PC-9 (cell line): ENCODE results near the gene CHD5. TPM values are rescaled to one million over a fixed set of nuclear protein-coding genes. Genes with fewer than 3 reads are reported as not detected.

Experiments used
- BruUV-seq: library from RNA; stranded (reverse); fragments of 400-500 nt; replicated peaks from 2 replicates; lab custom pipeline; 2021; lab: Mats Ljungman, UMichigan
- CTCF ChIA-PET: fragments of 300-600 bp; sonication (Branson Sonifier 250); formaldehyde crosslinking; loops from one replicate; lab custom pipeline; 2022; ENCODE audit warnings: antibody characterized with exemption; lab: Charles Lee
- POLR2A ChIA-PET: fragments of 300-600 bp; sonication (Branson Sonifier 250); formaldehyde crosslinking; loops from one replicate; lab custom pipeline; 2022; ENCODE audit warnings: antibody characterized with exemption; ENCODE audit not compliant: unreplicated experiment; lab: Charles Lee
- DNase-seq, 2 experiments: peaks; one replicate each; pipeline versions ENCODE4 v3.0.0 to v3.0.0-alpha.2; 2015 to 2022; ENCODE audit warnings: mixed read lengths in 1 of 2
- H2AFZ ChIP-seq: fragments of 200-600 bp; sonication (generic); 2 replicates; pipeline ENCODE4 v1.8.1; 2017; ENCODE audit warnings: antibody characterized with exemption
- H3F3A ChIP-seq: fragments of 200-600 bp; sonication (generic); 2 replicates; pipeline ENCODE4 v1.8.1; 2017; ENCODE audit warnings: antibody characterized with exemption, mild to moderate bottlenecking, low read depth; ENCODE audit not compliant: insufficient read depth
- H3K27ac ChIP-seq: fragments of 200-600 bp; sonication (generic); 2 replicates; pipeline ENCODE4 v1.6.1; 2016; ENCODE audit warnings: mixed run types
- H3K27me3 ChIP-seq: fragments of 200-600 bp; sonication (generic); 2 replicates; pipeline ENCODE4 v1.6.1; 2016; ENCODE audit warnings: low read depth, mixed run types; ENCODE audit not compliant: insufficient read depth
- H3K36me3 ChIP-seq: fragments of 200-600 bp; sonication (generic); 2 replicates; pipeline ENCODE4 v1.6.1; 2016; ENCODE audit warnings: low read depth, mixed run types
- H3K4me1 ChIP-seq: fragments of 200-600 bp; sonication (generic); replicated peaks from 2 replicates; pipeline ENCODE4 v1.6.1; 2016; ENCODE audit warnings: mixed run types; ENCODE audit not compliant: insufficient read depth
- H3K4me2 ChIP-seq: fragments of 200-600 bp; sonication (generic); 2 replicates; pipeline ENCODE4 v1.6.1; 2017; ENCODE audit warnings: mixed run types
- H3K4me3 ChIP-seq: fragments of 200-600 bp; sonication (generic); 2 replicates; pipeline ENCODE4 v1.6.1; 2016; ENCODE audit warnings: mixed run types
- H3K79me2 ChIP-seq: fragments of 200-600 bp; sonication (generic); 2 replicates; pipeline ENCODE4 v1.6.1; 2017; ENCODE audit warnings: low read depth, mixed run types
- H3K9me2 ChIP-seq: fragments of 200-600 bp; sonication (generic); 2 replicates; pipeline ENCODE4 v1.8.1; 2017; ENCODE audit warnings: mild to moderate bottlenecking; ENCODE audit not compliant: insufficient read depth
- H3K9me3 ChIP-seq: fragments of 200-600 bp; sonication (generic); 2 replicates; pipeline ENCODE4 v1.8.1; 2016; ENCODE audit warnings: low read depth; ENCODE audit not compliant: insufficient read depth
- H4K20me1 ChIP-seq: fragments of 200-600 bp; sonication (generic); 2 replicates; pipeline ENCODE4 v1.8.1; 2017; ENCODE audit not compliant: insufficient read depth
- CTCF ChIP-seq: fragments of 200-600 bp; sonication (generic); conservative IDR thresholded peaks from 2 replicates; pipeline ENCODE4 v1.6.1; 2017; ENCODE audit warnings: mixed run types, antibody characterized with exemption, mild to moderate bottlenecking, moderate library complexity
- EZH2 ChIP-seq: fragments of 200-600 bp; sonication (generic); IDR thresholded peaks from 2 replicates; pipeline ENCODE4 v1.8.0; 2017; ENCODE audit warnings: antibody characterized with exemption, low read depth
- intact Hi-C: fragments of 100-400 bp; cut with micrococcal nuclease; formaldehyde crosslinking; loops from one replicate; pipeline ENCODE4 v1.10.0; 2022; ENCODE audit not compliant: unreplicated experiment
- total RNA-seq: library from RNA; stranded (reverse); gene quantifications from 2 replicates; pipeline ENCODE4 v1.2.3, GENCODE V29; 2021

Gene CHD5
- total RNA-seq, 1 experiment from 2014 or later, result 0.50 TPM

DNA sequence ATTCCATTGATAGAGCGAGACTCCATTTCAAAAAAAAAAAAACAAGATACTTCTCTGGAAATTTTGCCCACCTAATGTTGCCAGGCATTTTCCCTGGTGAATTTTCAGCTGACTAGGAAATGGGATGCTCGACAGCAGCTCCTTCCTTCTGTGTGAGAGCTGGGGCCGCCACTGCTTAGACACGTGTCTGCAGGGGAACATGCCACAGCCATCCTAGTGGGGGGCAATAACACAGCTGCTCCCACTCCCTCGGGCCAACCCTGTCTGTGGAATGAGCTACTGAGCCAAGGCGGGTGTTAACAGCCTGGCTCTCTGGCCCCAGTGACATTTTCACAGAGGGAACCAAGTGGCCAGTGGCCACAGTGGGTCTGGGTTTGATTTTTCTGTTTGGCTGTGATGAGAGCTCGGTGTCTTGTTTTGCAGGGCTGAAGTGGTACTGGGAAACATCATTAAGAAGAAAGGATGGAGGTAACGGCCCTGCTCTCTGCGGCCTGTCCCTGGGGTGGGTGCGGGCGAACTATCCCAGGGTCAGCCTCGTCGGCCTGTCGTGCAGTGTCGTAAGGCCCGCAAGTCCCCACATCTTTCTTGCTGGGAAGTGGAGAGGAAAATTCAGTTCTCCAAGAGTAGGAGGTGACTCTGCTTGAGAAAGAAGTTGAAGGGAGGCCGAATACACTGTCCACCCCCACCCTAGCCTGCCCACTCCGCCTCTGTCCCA, 95.2 kb downstream of the CHD5 start:
- Histone ChIP-seq H3K4me1 (no peaks in the 10 kb centered on the region), H3K4me3 (no peak overlapping the region), H3K9me2 (no peaks in the 10 kb centered on the region), H2AFZ (no peak overlapping the region), H3K27me3 (peaks cover 4% of the 10 kb centered on the region; the same call in 1 of the 2 replicates), H3K9me3 (no peaks in the 10 kb centered on the region), H3K79me2 (no peaks in the 10 kb centered on the region), H3K4me2 (no peak overlapping the region), H4K20me1 (no peaks in the 10 kb centered on the region), H3K27ac (no peak overlapping the region), H3F3A (no peaks in the 10 kb centered on the region), H3K36me3 (no peaks in the 10 kb centered on the region)
- no peak for DNase-seq
- intact Hi-C loops, result no loop called here
- CTCF ChIA-PET, result interaction anchor here (0.6 kb wide), 1 partner anchor 76 kb away, joined by 4 read pairs; no protein-coding TSS in a partner anchor
- BruUV-seq, result no TSS peak
- TF ChIP-seq CTCF (no peak), EZH2 (no peak)
- POLR2A ChIA-PET, result no interaction called here

DNA sequence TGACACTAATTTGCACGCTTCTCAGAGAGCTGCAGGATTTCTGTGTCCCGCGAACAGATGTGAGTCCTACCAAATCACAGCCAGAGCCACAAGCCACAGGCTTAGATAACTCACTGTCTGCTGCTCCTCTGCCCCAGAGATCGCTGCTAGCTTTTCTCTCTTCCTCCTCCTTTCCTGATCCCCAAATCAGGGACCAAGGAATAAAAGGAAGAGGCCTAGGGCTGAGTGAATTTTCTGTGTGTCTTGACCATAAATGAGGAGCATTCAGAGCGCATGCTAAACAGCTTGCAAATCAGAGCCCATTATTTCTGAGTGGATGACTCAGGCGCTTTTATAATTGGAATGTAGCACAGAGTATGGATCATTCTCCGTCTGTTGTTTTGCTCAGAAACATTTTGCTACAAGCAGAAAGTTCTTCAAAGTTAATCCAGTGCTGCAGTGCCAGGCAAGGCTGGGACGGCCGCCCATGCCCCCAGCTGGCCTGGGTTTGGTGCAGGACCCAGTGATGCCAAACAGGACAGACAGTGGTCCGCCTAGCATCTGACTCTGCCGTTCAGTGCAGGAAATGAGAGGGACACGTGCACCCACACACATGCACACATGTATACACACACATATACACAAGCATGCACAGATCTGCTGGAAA, 96.2 kb downstream of the CHD5 start:
- H3K9me3 ChIP-seq, result no peaks in the 10 kb centered on the region
- no peaks in the 10 kb centered on the region; the same call in 1 of the 2 replicates for H3K27me3 ChIP-seq
- no peaks in the 10 kb centered on the region for H3K4me1 ChIP-seq
- no peak overlapping the region for H3K4me2 ChIP-seq
- no peaks in the 10 kb centered on the region for H4K20me1 ChIP-seq
- no peak overlapping the region for H2AFZ ChIP-seq
- no peaks in the 10 kb centered on the region for H3K9me2 ChIP-seq
- H3K4me3 ChIP-seq, result no peak overlapping the region
- ChIA-PET POLR2A (no interaction called here), CTCF (interaction anchor here (0.6 kb wide), 1 partner anchor 75 kb away, joined by 4 read pairs; no protein-coding TSS in a partner anchor)
- H3K79me2 ChIP-seq, result no peaks in the 10 kb centered on the region
- intact Hi-C loops, result no loop called here
- no peaks in the 10 kb centered on the region for H3K36me3 ChIP-seq
- H3F3A ChIP-seq, result no peaks in the 10 kb centered on the region
- no peak overlapping the region for H3K27ac ChIP-seq
- TF ChIP-seq CTCF (no peak), EZH2 (no peak)
- no TSS peak for BruUV-seq
- DNase-seq, result no peak

DNA sequence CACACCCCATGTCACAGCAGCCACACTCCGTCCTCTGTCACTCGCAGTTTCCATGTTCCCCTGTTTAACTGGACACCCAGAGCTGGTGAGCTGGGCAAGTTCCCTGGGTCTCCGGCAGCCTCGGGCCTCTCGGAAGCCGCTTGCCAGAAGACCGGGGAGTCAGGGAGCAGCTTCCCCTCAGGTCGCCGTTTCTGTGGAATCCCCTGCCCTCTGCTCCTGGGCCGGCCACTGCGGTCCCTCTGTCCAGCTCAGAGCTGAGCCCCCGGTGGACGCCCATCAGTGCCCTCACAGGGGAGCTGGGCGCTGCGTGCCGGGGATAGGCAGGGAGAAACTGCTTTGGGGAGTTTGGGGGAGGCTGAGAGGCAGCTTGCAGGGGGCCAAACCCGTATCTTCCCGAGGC, 96.7 kb downstream of the CHD5 start:
- DNase-seq, result no peak
- ChIA-PET POLR2A (no interaction called here), CTCF (no interaction called here)
- no peak overlapping the region for H2AFZ ChIP-seq
- no peaks in the 10 kb centered on the region for H3F3A ChIP-seq
- TF ChIP-seq CTCF, result no peak
- TF ChIP-seq EZH2, result no peak
- H3K4me2 ChIP-seq, result no peak overlapping the region
- no TSS peak for BruUV-seq
- no peak overlapping the region for H3K4me3 ChIP-seq
- no peak overlapping the region for H3K27ac ChIP-seq
- no peaks in the 10 kb centered on the region for H4K20me1 ChIP-seq
- no peaks in the 10 kb centered on the region for H3K9me3 ChIP-seq
- H3K27me3 ChIP-seq, result no peaks in the 10 kb centered on the region; the same call in 1 of the 2 replicates
- H3K79me2 ChIP-seq, result no peaks in the 10 kb centered on the region
- H3K4me1 ChIP-seq, result no peaks in the 10 kb centered on the region
- no peaks in the 10 kb centered on the region for H3K9me2 ChIP-seq
- intact Hi-C loops, result no loop called here
- no peaks in the 10 kb centered on the region for H3K36me3 ChIP-seq
